Keratinocyte (primary cell): ENCODE measurements around the gene CRABP2. TPM values are rescaled to one million over a fixed set of nuclear protein-coding genes. Genes with fewer than 3 reads are reported as not detected.
A peak's percentile ranks its signal among the peaks of the same experiment; 100 is the strongest.

Experiments used
- DNase-seq: peaks from one replicate; pipeline ENCODE4 v3.0.0-alpha.2; 2011; ENCODE audit warnings: low read depth, missing footprints, low spot score
- FAIRE-seq: peaks from 2 replicates; lab custom pipeline; 2011; peaks lifted over from hg19 to GRCh38; lab: Jason Lieb, UNC
- H2AFZ ChIP-seq: 2 replicates; pipeline ENCODE4 v1.6.0; 2012; ENCODE audit warnings: low read length, control low read depth, inconsistent platforms; ENCODE audit not compliant: control insufficient read depth
- H3K27ac ChIP-seq: 2 replicates; pipeline ENCODE4 v1.5.1; 2011; ENCODE audit warnings: low read length; ENCODE audit not compliant: control insufficient read depth, insufficient read depth
- H3K27me3 ChIP-seq: 3 replicates; pipeline ENCODE4 v1.6.0; 2011; ENCODE audit warnings: low read length; ENCODE audit not compliant: control insufficient read depth, insufficient read depth; ENCODE audit errors: extremely low read depth
- H3K36me3 ChIP-seq, 2 experiments: 2 replicates in 1 of 2; 3 replicates in 1 of 2; pipeline ENCODE4 v1.5.1; 2011; ENCODE audit warnings: low read length in 2 of 2, mild to moderate bottlenecking in 1 of 2; ENCODE audit not compliant: control insufficient read depth in 2 of 2, insufficient read depth in 2 of 2; ENCODE audit errors: extremely low read depth in 1 of 2
- H3K4me1 ChIP-seq: 3 replicates; pipeline ENCODE4 v1.5.1; 2011; ENCODE audit warnings: low read length; ENCODE audit not compliant: control insufficient read depth, insufficient read depth; ENCODE audit errors: extremely low read depth
- H3K4me2 ChIP-seq: 3 replicates; pipeline ENCODE4 v1.6.0; 2011; ENCODE audit warnings: low read depth, low read length; ENCODE audit not compliant: control insufficient read depth, insufficient read depth; ENCODE audit errors: extremely low read depth
- H3K4me3 ChIP-seq, 3 experiments: fragments of 200-600 bp in 1 of 3; sonication (generic) in 1 of 3; 2 replicates in 2 of 3; 3 replicates in 1 of 3; pipeline ENCODE4 v1.5.1; 2011 to 2016; ENCODE audit warnings: low read length in 3 of 3, mild to moderate bottlenecking in 3 of 3, control low read depth in 2 of 3, inconsistent platforms in 1 of 3, low read depth in 1 of 3, mixed read lengths in 1 of 3, mixed run types in 1 of 3, moderate library complexity in 1 of 3; ENCODE audit not compliant: control insufficient read depth in 2 of 3, insufficient read depth in 2 of 3; ENCODE audit errors: extremely low read depth in 1 of 3
- H3K79me2 ChIP-seq: 2 replicates; pipeline ENCODE4 v1.6.0; 2012; ENCODE audit warnings: low read length; ENCODE audit not compliant: control insufficient read depth, insufficient read depth
- H3K9ac ChIP-seq: 3 replicates; pipeline ENCODE4 v1.6.0; 2011; ENCODE audit warnings: low read length; ENCODE audit not compliant: control insufficient read depth, insufficient read depth; ENCODE audit errors: extremely low read depth
- H3K9me1 ChIP-seq: 3 replicates; pipeline ENCODE4 v1.6.0; 2011; ENCODE audit warnings: low read length; ENCODE audit not compliant: control insufficient read depth, insufficient read depth; ENCODE audit errors: extremely low read depth
- H3K9me3 ChIP-seq: 2 replicates; pipeline ENCODE4 v1.5.1; 2012; ENCODE audit warnings: low read depth, low read length; ENCODE audit not compliant: control insufficient read depth
- H4K20me1 ChIP-seq: 3 replicates; pipeline ENCODE4 v1.6.0; 2011; ENCODE audit warnings: low read length; ENCODE audit not compliant: control insufficient read depth, insufficient read depth; ENCODE audit errors: extremely low read depth
- CTCF ChIP-seq, 3 experiments: IDR thresholded peaks in 1 of 3; conservative IDR thresholded peaks in 1 of 3; optimal IDR thresholded peaks in 1 of 3; 2 replicates in 2 of 3; 3 replicates in 1 of 3; pipeline versions ENCODE3 to v1.5.1; 2011; ENCODE audit warnings: low read length in 3 of 3, mild to moderate bottlenecking in 3 of 3, moderate library complexity in 2 of 3, control low read depth in 1 of 3, inconsistent platforms in 1 of 3; ENCODE audit not compliant: insufficient read depth in 2 of 3; ENCODE audit errors: extremely low read depth in 1 of 3
- EZH2 ChIP-seq: IDR thresholded peaks from one replicate; pipeline ENCODE4 v1.6.1; 2012; ENCODE audit warnings: inconsistent platforms, mild to moderate bottlenecking, low read length, moderate library complexity
- dilution Hi-C: fragments of 300-500 bp; cut with MboI; formaldehyde crosslinking; loops from one replicate; pipeline ENCODE4 v1.7.0; 2020; ENCODE audit warnings: low sequenced_read_pairs; ENCODE audit not compliant: extremely low pct_ligation_motif_present
- polyA plus RNA-seq, 5 experiments: library from polyadenylated mRNA; depleted of rRNA in 3 of 5; stranded (reverse) in 3 of 5; stranded (forward) in 1 of 5; unstranded in 1 of 5; fragments of >200 nt; gene quantifications; 1 replicate in 1 of 5; 2 replicates in 3 of 5; 3 replicates in 1 of 5; pipeline versions ENCODE4 v1.2.1 to v1.2.3, GENCODE V29; 2011 to 2012; ENCODE audit warnings: missing spikeins in 2 of 5, low read depth in 1 of 5, low replicate concordance in 1 of 5

Gene CRABP2
- polyA plus RNA-seq, 1 donor (not counting 4 experiments of a cell fraction or from before 2014, with no cell fraction given): 8.4 TPM

GRCh38 chr1:156689953-156690674 is 15.3 kb downstream of the CRABP2 start:
- no peak for FAIRE-seq
- Histone ChIP-seq H2AFZ (no peak overlapping the region), H3K4me2 (peak overlapping the region; percentile 34), H3K4me1 (peaks cover 46% of the 10 kb centered on the region), H3K27ac (no peak overlapping the region), H3K9ac (no peak overlapping the region), H3K9me1 (no peaks in the 10 kb centered on the region), H3K4me3 (no peak overlapping the region), H4K20me1 (no peaks in the 10 kb centered on the region), H3K79me2 (no peaks in the 10 kb centered on the region), H3K9me3 (no peaks in the 10 kb centered on the region), H3K27me3 (no peaks in the 10 kb centered on the region), H3K36me3 (no peaks in the 10 kb centered on the region)
- TF ChIP-seq EZH2 (no peak), CTCF (optimal IDR thresholded peaks at IDR 0.05 in 1 of 3, IDR thresholded peaks at IDR 0.05 in 1 of 3, conservative IDR thresholded peaks at IDR 0.05 in 1 of 3; ENCODE audit: extremely low read depth in 1 of 3, insufficient read depth in 2 of 3, low read length in 3 of 3) (no peak)
- DNase-seq: no peak
- dilution Hi-C loops: no loop called here

DNA sequence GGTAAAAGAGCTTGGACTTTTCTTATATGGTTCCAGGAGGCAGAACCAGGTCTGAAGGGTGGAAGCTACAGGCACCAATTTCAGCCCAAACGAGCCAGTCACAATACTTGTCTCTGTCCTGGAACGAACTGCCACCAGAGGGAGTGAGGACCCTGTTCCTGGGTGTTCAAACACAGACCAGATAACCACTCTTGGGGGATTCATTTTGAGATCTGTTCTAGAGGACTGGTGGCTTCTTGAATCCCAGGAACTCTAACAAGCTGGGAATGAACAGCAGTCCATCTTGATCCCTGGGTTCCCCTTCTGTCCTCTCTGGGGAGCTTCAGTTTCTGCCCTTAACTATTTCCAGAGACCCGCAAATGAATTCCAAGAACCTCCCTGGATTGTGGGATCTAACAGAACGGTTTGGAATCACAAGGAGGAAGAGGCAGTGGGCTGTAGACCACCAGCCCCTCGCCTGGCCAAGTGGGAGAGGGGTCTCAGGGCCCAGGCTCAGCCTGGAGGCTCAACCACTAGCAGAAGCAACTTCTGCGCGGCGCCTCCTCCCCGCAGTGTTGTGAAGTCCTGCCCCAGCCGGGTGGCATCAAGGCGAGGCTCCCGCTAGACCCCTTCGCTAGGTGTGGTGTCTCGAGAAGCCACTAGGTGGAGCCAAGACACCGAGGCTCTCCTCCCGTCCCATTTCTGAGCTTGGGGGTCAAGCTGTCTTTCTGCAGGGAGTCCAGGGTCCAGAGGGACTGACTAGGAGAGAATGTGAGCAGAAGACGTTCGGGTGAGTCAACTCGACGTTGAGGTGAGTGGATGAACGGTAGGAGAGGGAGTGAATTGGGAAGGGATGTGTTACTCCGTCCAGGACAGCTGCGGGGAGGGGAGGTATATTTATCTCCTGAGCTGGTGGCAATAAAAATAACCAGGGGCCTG is 16.1 kb downstream of the CRABP2 start:
- H3K9me3 ChIP-seq: no peaks in the 10 kb centered on the region
- H4K20me1 ChIP-seq: no peaks in the 10 kb centered on the region
- peak; percentile 32 for FAIRE-seq
- TF ChIP-seq CTCF (optimal IDR thresholded peaks at IDR 0.05 in 1 of 3, IDR thresholded peaks at IDR 0.05 in 1 of 3, conservative IDR thresholded peaks at IDR 0.05 in 1 of 3; ENCODE audit: extremely low read depth in 1 of 3, insufficient read depth in 2 of 3, low read length in 3 of 3) (peak; percentile 83 to 97 (median 90)), EZH2 (no peak)
- dilution Hi-C loops: no loop called here
- no peak overlapping the region for H3K9ac ChIP-seq
- peak overlapping the region; percentile 34 for H3K4me2 ChIP-seq
- peaks cover 53% of the 10 kb centered on the region for H3K4me1 ChIP-seq
- DNase-seq: peak; percentile 48
- H3K36me3 ChIP-seq: no peaks in the 10 kb centered on the region
- no peaks in the 10 kb centered on the region for H3K27me3 ChIP-seq
- no peaks in the 10 kb centered on the region for H3K9me1 ChIP-seq
- peak overlapping the region; percentile 6 for H2AFZ ChIP-seq
- H3K27ac ChIP-seq: no peak overlapping the region
- no peaks in the 10 kb centered on the region for H3K79me2 ChIP-seq
- H3K4me3 ChIP-seq: no peak overlapping the region
